ENCODE results near the gene THBS4.

GRCh38 chr5:80116000-80116399, 80.9 kb downstream of the THBS4 start:
- TF ChIP-seq FOXK2 (IDR thresholded peaks at IDR 0.05): no peak
- no peak for TF ChIP-seq HDGF (IDR thresholded peaks at IDR 0.05; ENCODE audit: borderline replicate concordance)
- no peak for TF ChIP-seq FOXM1 (IDR thresholded peaks at IDR 0.05; ENCODE audit: borderline replicate concordance)
- TF ChIP-seq FOXA1 (IDR thresholded peaks at IDR 0.05): no peak
- no peak for TF ChIP-seq SP1 (IDR thresholded peaks at IDR 0.05)
- TF ChIP-seq NFRKB (IDR thresholded peaks at IDR 0.05): no peak
- no peak for TF ChIP-seq TARDBP (IDR thresholded peaks at IDR 0.05)
- TF ChIP-seq BHLHE40 (IDR thresholded peaks at IDR 0.05; ENCODE audit: borderline replicate concordance): no peak
- no peak for TF ChIP-seq ELF4 (IDR thresholded peaks at IDR 0.05)

All from HEK293T (cell line).